ENCODE results near the gene NFYA.

NFYA gene

GRCh38 chr6:41047306-41047705 lies 25.5 kb upstream of the NFYA start:
- DNase-seq, result no peak

- no peak for DNase-seq
Measured at GRCh38 chr6:41047745-41048732, 24.7 kb upstream of the NFYA start.

GRCh38 chr6:41049521-41049920 lies 23.3 kb upstream of the NFYA start:
- DNase-seq, result no peak

GRCh38 chr6:41049955-41050354 lies 22.8 kb upstream of the NFYA start:
- no peak for DNase-seq

- no peak for DNase-seq
Measured at GRCh38 chr6:41050536-41050935, 22.2 kb upstream of the NFYA start.

GRCh38 chr6:41051873-41052272 lies 20.9 kb upstream of the NFYA start:
- DNase-seq, result no peak

GRCh38 chr6:41053041-41053440 lies 19.7 kb upstream of the NFYA start, which contains the start of gene APOBEC2:
Gene APOBEC2 (plus strand): TSS chr6:41053202. CDS start chr6:41053348, 146 bp downstream.
- DNase-seq, result no peak

GRCh38 chr6:41054511-41054910 lies 18.3 kb upstream of the NFYA start:
- DNase-seq, result no peak

- no peak for DNase-seq
Measured at GRCh38 chr6:41055149-41055548, 17.6 kb upstream of the NFYA start.

GRCh38 chr6:41056768-41057490 lies 15.8 kb upstream of the NFYA start:
- DNase-seq, result no peak

GRCh38 chr6:41058783-41059181 lies 14.0 kb upstream of the NFYA start:
- DNase-seq, result no peak

GRCh38 chr6:41059556-41059955 lies 13.2 kb upstream of the NFYA start:
- no peak for DNase-seq

- no peak for DNase-seq
Measured at GRCh38 chr6:41061196-41061726, 11.5 kb upstream of the NFYA start.

- no peak for DNase-seq
Measured at GRCh38 chr6:41062056-41062455, 10.7 kb upstream of the NFYA start.

- no peak for DNase-seq
Measured at GRCh38 chr6:41063884-41064285, 8.9 kb upstream of the NFYA start.

- DNase-seq, result no peak
Measured at GRCh38 chr6:41064841-41065240, 7.9 kb upstream of the NFYA start.

GRCh38 chr6:41065550-41066026 lies 7.2 kb upstream of the NFYA start:
- DNase-seq, result no peak

- peak; percentile 83 for DNase-seq
Measured at GRCh38 chr6:41066867-41067304, 5.9 kb upstream of the NFYA start.

GRCh38 chr6:41071501-41071922 lies 1.3 kb upstream of the NFYA start:
- peak; percentile 75 for DNase-seq

GRCh38 chr6:41071923-41072835 lies 595 bp upstream of the NFYA start, which contains the start of gene OARD1:
Gene OARD1 (minus strand): TSS chr6:41072356. CDS start chr6:41071634, 722 bp downstream.
- peak; percentile 100 for DNase-seq

- peak; percentile 86 for DNase-seq
Measured at GRCh38 chr6:41073203-41073967, 611 bp downstream of the NFYA start.

All from CD4-positive, alpha-beta T cell treated with Interleukin-17A for 4 hours (primary cell).